Vagina (tissue), 2 donors: Measurements from ENCODE around the gene SMG7.

Experiments used
- CTCF ChIP-seq, 3 experiments: fragments of 450-650 bp in 2 of 3; fragments of 200-600 bp in 1 of 3; sonication (generic) in 1 of 3; IDR thresholded peaks; one replicate each; pipeline ENCODE4 v1.5.1; 2017 to 2019; ENCODE audit warnings: antibody characterized with exemption in 3 of 3, mild to moderate bottlenecking in 2 of 3, moderate library complexity in 2 of 3
- POLR2AphosphoS5 ChIP-seq, 2 donors: sonication (generic); formaldehyde crosslinking; IDR thresholded peaks; one replicate each; pipeline ENCODE4 v1.9.0; 2017; ENCODE audit warnings: antibody characterized with exemption in 2 of 2, mild to moderate bottlenecking in 2 of 2, low read depth in 1 of 2; ENCODE audit not compliant: insufficient read depth in 1 of 2

DNA sequence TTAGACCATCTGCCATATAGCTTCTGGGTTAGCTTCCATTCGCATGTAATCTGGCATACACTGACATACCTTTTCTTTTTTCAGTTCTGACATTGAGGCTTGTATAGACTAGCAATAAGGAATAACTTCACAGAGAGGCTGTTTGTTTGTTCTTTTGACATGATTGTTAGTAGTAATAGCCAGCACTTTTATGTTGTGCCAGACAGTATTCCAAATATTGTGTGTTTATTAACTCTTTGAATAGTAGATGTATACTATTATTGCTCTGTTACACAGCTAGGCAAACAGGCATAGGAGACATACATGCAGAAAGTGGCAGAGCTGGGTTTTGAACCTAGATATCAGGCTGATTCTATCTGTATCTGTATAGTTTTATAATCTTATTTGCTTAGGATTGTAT is 12.6 kb downstream of the SMG7 start:
- TF ChIP-seq CTCF (IDR thresholded peaks at IDR 0.05) = no peak
- TF ChIP-seq POLR2AphosphoS5 (IDR thresholded peaks at IDR 0.05; ENCODE audit: insufficient read depth in 1 of 2, low read depth in 1 of 2) = no peak
